Measurements from ENCODE around the gene TANGO2. TPM values are rescaled to one million over a fixed set of nuclear protein-coding genes. Genes with fewer than 3 reads are reported as not detected.
A peak's percentile ranks its signal among the peaks of the same experiment; 100 is the strongest.

The TANGO2 gene
- total and polyA plus RNA-seq, 9 of the 15 experiments (the other 6 are each of a cell fraction or from before 2014, with no cell fraction given), result 15.5 to 94.9 (median 70.1) TPM

DNA sequence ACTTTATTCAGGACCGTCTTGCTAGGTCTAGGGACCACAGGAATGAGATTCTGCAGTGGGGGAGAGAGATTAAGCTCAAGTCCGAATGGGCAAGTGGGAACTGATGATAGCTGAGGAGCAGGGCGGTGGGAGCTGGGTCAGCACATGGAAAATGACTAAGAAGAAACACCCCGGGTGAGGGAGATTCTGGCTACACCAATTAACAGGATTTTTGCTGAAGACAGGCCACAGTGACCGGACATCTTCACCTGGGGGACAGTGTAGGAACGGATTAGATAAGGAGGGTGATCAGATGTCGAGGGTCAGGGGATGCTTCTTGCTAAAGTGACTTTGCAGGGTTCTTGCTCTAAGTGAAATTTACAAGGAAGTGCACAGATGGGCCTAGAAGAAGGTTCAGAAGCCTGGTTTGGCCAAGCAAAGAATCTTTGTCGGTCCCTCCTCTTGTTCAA lies 50.6 kb downstream of the TANGO2 start (continued):
- TF ChIP-seq, protein P1, sequence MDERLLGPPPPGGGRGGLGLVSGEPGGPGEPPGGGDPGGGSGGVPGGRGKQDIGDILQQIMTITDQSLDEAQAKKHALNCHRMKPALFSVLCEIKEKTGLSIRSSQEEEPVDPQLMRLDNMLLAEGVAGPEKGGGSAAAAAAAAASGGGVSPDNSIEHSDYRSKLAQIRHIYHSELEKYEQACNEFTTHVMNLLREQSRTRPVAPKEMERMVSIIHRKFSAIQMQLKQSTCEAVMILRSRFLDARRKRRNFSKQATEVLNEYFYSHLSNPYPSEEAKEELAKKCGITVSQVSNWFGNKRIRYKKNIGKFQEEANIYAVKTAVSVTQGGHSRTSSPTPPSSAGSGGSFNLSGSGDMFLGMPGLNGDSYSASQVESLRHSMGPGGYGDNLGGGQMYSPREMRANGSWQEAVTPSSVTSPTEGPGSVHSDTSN (CRISPR knock-in tag; IDR thresholded peaks at IDR 0.05; ENCODE audit: low read depth), result no peak
- TF ChIP-seq, protein P1 (tag; conservative IDR thresholded peaks at IDR 0.05; ENCODE audit: low read depth), result no peak
- TF ChIP-seq RHOXF2B (CRISPR knock-in tag; conservative IDR thresholded peaks at IDR 0.05) (peak; percentile 71; the same call in 1 of the 2 replicates), MAFF (IDR thresholded peaks at IDR 0.05; ENCODE audit: low read length) (peak; percentile 30; the same call in 1 of the 2 replicates), GTF2F1 (IDR thresholded peaks at IDR 0.05; ENCODE audit: low read depth, low read length) (0 out of 2 replicates have a peak, but pooled peaks have one; percentile 19), ZNF830 (CRISPR knock-in tag; IDR thresholded peaks at IDR 0.05) (0 out of 2 replicates have a peak, but pooled peaks have one; percentile 50), DMBX1 (CRISPR knock-in tag; IDR thresholded peaks at IDR 0.05; ENCODE audit: borderline replicate concordance) (no peak), HDAC2 (IDR thresholded peaks at IDR 0.05) (no peak), E2F3 (CRISPR knock-in tag; IDR thresholded peaks at IDR 0.05) (no peak), ZNF707 (CRISPR knock-in tag; conservative IDR thresholded peaks at IDR 0.05) (no peak), SAP30 (IDR thresholded peaks at IDR 0.05; ENCODE audit: borderline replicate concordance, insufficient read depth, low read depth, low read length, poor library complexity, severe bottlenecking) (no peak), RFX1 (IDR thresholded peaks at IDR 0.05) (no peak), CBX2 (IDR thresholded peaks at IDR 0.05; ENCODE audit: insufficient read depth, low read length, poor library complexity, severe bottlenecking) (no peak)
- TF ChIP-seq, protein P2, sequence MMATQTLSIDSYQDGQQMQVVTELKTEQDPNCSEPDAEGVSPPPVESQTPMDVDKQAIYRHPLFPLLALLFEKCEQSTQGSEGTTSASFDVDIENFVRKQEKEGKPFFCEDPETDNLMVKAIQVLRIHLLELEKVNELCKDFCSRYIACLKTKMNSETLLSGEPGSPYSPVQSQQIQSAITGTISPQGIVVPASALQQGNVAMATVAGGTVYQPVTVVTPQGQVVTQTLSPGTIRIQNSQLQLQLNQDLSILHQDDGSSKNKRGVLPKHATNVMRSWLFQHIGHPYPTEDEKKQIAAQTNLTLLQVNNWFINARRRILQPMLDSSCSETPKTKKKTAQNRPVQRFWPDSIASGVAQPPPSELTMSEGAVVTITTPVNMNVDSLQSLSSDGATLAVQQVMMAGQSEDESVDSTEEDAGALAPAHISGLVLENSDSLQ (IDR thresholded peaks at IDR 0.05), result no peak
- TF ChIP-seq, protein P3, sequence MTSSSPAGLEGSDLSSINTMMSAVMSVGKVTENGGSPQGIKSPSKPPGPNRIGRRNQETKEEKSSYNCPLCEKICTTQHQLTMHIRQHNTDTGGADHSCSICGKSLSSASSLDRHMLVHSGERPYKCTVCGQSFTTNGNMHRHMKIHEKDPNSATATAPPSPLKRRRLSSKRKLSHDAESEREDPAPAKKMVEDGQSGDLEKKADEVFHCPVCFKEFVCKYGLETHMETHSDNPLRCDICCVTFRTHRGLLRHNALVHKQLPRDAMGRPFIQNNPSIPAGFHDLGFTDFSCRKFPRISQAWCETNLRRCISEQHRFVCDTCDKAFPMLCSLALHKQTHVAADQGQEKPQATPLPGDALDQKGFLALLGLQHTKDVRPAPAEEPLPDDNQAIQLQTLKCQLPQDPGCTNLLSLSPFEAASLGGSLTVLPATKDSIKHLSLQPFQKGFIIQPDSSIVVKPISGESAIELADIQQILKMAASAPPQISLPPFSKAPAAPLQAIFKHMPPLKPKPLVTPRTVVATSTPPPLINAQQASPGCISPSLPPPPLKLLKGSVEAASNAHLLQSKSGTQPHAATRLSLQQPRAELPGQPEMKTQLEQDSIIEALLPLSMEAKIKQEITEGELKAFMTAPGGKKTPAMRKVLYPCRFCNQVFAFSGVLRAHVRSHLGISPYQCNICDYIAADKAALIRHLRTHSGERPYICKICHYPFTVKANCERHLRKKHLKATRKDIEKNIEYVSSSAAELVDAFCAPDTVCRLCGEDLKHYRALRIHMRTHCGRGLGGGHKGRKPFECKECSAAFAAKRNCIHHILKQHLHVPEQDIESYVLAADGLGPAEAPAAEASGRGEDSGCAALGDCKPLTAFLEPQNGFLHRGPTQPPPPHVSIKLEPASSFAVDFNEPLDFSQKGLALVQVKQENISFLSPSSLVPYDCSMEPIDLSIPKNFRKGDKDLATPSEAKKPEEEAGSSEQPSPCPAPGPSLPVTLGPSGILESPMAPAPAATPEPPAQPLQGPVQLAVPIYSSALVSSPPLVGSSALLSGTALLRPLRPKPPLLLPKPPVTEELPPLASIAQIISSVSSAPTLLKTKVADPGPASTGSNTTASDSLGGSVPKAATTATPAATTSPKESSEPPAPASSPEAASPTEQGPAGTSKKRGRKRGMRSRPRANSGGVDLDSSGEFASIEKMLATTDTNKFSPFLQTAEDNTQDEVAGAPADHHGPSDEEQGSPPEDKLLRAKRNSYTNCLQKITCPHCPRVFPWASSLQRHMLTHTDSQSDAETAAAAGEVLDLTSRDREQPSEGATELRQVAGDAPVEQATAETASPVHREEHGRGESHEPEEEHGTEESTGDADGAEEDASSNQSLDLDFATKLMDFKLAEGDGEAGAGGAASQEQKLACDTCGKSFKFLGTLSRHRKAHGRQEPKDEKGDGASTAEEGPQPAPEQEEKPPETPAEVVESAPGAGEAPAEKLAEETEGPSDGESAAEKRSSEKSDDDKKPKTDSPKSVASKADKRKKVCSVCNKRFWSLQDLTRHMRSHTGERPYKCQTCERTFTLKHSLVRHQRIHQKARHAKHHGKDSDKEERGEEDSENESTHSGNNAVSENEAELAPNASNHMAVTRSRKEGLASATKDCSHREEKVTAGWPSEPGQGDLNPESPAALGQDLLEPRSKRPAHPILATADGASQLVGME (CRISPR knock-in tag; IDR thresholded peaks at IDR 0.05), result peak; percentile 46; the same call in 1 of the 2 replicates
- TF ChIP-seq, protein P4, sequence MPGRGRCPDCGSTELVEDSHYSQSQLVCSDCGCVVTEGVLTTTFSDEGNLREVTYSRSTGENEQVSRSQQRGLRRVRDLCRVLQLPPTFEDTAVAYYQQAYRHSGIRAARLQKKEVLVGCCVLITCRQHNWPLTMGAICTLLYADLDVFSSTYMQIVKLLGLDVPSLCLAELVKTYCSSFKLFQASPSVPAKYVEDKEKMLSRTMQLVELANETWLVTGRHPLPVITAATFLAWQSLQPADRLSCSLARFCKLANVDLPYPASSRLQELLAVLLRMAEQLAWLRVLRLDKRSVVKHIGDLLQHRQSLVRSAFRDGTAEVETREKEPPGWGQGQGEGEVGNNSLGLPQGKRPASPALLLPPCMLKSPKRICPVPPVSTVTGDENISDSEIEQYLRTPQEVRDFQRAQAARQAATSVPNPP (IDR thresholded peaks at IDR 0.05; ENCODE audit: borderline replicate concordance, insufficient read depth, insufficient read length), result no peak
- TF ChIP-seq, protein P5, sequence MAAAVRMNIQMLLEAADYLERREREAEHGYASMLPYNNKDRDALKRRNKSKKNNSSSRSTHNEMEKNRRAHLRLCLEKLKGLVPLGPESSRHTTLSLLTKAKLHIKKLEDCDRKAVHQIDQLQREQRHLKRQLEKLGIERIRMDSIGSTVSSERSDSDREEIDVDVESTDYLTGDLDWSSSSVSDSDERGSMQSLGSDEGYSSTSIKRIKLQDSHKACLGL (CRISPR knock-in tag; IDR thresholded peaks at IDR 0.05; ENCODE audit: borderline replicate concordance, poor library complexity, severe bottlenecking), result peak; percentile 11

Data from K562 (cell line).